HepG2 (cell line): ENCODE data around the gene DDX54. TPM values are rescaled to one million over a fixed set of nuclear protein-coding genes. Genes with fewer than 3 reads are reported as not detected.

Experiments used
- ATF1 ChIP-seq: IDR thresholded peaks from 2 replicates; pipeline ENCODE4 v1.6.1; 2016; ENCODE audit warnings: mild to moderate bottlenecking, control low read depth
- CBFB ChIP-seq: sonication (generic); formaldehyde crosslinking; IDR thresholded peaks from 2 replicates; pipeline ENCODE4 v1.4.0; 2020; ENCODE audit warnings: missing genetic modification reagents
- DMAP1 ChIP-seq: IDR thresholded peaks from 2 replicates; pipeline ENCODE4 v1.6.1; 2016
- HNRNPLL ChIP-seq: fragments of 200-400 bp; formaldehyde crosslinking; IDR thresholded peaks from 2 replicates; pipeline ENCODE4 v1.6.1; 2017; ENCODE audit warnings: mild to moderate bottlenecking, low read depth, low read length; ENCODE audit not compliant: poor library complexity, severe bottlenecking
- MTA1 ChIP-seq: sonication (generic); formaldehyde crosslinking; IDR thresholded peaks from 2 replicates; pipeline ENCODE4 v1.4.0; 2020; ENCODE audit warnings: missing genetic modification reagents, mild to moderate bottlenecking, borderline replicate concordance
- NFYB ChIP-seq: sonication (generic); formaldehyde crosslinking; IDR thresholded peaks from 2 replicates; pipeline ENCODE4 v1.4.0; 2020; ENCODE audit warnings: missing genetic modification reagents
- POGZ ChIP-seq: sonication (generic); formaldehyde crosslinking; IDR thresholded peaks from 2 replicates; pipeline ENCODE4 v1.4.0; 2020; ENCODE audit warnings: mild to moderate bottlenecking, missing genetic modification reagents
- RAD21 ChIP-seq: fragments of 450-650 bp; formaldehyde crosslinking; IDR thresholded peaks from 2 replicates; pipeline ENCODE4 v1.5.0; 2020; ENCODE audit warnings: mild to moderate bottlenecking
- RBFOX2 ChIP-seq: fragments of 200-400 bp; formaldehyde crosslinking; IDR thresholded peaks from 2 replicates; pipeline ENCODE4 v1.6.1; 2017; ENCODE audit warnings: low read depth, mild to moderate bottlenecking, low read length
- SNAPC4 ChIP-seq: sonication (generic); formaldehyde crosslinking; IDR thresholded peaks from 2 replicates; pipeline ENCODE4 v1.4.0; 2020; ENCODE audit warnings: mild to moderate bottlenecking, missing genetic modification reagents
- SRSF4 ChIP-seq: fragments of 200-400 bp; formaldehyde crosslinking; IDR thresholded peaks from one replicate; pipeline ENCODE4 v1.6.1; 2018; ENCODE audit warnings: mild to moderate bottlenecking, low read depth, low read length, moderate library complexity; ENCODE audit not compliant: poor library complexity, severe bottlenecking
- TBX2 ChIP-seq: sonication (generic); formaldehyde crosslinking; IDR thresholded peaks from 2 replicates; pipeline ENCODE4 v1.5.0; 2020; ENCODE audit warnings: missing genetic modification reagents, mild to moderate bottlenecking, borderline replicate concordance
- ZNF563 ChIP-seq: sonication (generic); formaldehyde crosslinking; IDR thresholded peaks from 2 replicates; pipeline ENCODE4 v1.8.0; 2022; ENCODE audit warnings: mild to moderate bottlenecking, moderate library complexity, missing genetic modification reagents
- ZNF670 ChIP-seq: sonication (generic); formaldehyde crosslinking; IDR thresholded peaks from 2 replicates; pipeline ENCODE4 v1.8.0; 2022; ENCODE audit warnings: mild to moderate bottlenecking, missing genetic modification reagents, borderline replicate concordance
- ZNF687 ChIP-seq: sonication (generic); formaldehyde crosslinking; IDR thresholded peaks from 2 replicates; pipeline ENCODE4 v1.5.1; 2020; ENCODE audit warnings: mild to moderate bottlenecking, missing genetic modification reagents, moderate library complexity
- ZNF792 ChIP-seq: IDR thresholded peaks from 2 replicates; pipeline ENCODE4 v1.6.1; 2016
- ZNF841 ChIP-seq: sonication (generic); formaldehyde crosslinking; IDR thresholded peaks from 2 replicates; pipeline ENCODE4 v1.8.1; 2023; ENCODE audit warnings: missing genetic modification reagents, borderline replicate concordance
- polyA plus RNA-seq, 8 experiments: library from polyadenylated mRNA; depleted of rRNA in 3 of 8; stranded (reverse) in 7 of 8; unstranded in 1 of 8; fragments of >200 nt; fragmentation: Illumina TruSeq in 4 of 8; extraction: Trizol in 4 of 8; gene quantifications; 2 replicates each; pipeline versions ENCODE4 v1.2.1 to v1.2.3, GENCODE V29; 2011 to 2016; ENCODE audit warnings: low read depth in 4 of 8, missing spikeins in 1 of 8, mixed read lengths in 1 of 8; ENCODE audit not compliant: insufficient read depth in 1 of 8
- total RNA-seq, 5 experiments: library from RNA; depleted of rRNA; stranded (reverse); fragments of >200 nt; fragmentation: Illumina TruSeq; extraction: Trizol; gene quantifications; 2 replicates each; pipeline ENCODE4 v1.2.3, GENCODE V29; 2016; ENCODE audit warnings: low read depth in 1 of 5
- TF ChIP-seq, protein P1 (sequence below): sonication (generic); formaldehyde crosslinking; conservative IDR thresholded peaks from 2 replicates; pipeline ENCODE4 v1.4.0; 2020; ENCODE audit warnings: missing genetic modification reagents

The DDX54 gene
- total and polyA plus RNA-seq, 2 of the 13 experiments (the other 11 are each of a cell fraction or from before 2014, with no cell fraction given): 59.7 to 61.1 TPM

GRCh38 chr12:113221181-113221996, 36.1 kb upstream of the DDX54 start, which contains the start of gene TPCN1 (continued):
- TF ChIP-seq SNAPC4 (CRISPR knock-in tag): no peak
- TF ChIP-seq SRSF4: peak; percentile 56
- 0 out of 2 replicates have a peak, but pooled peaks have one; percentile 37 for TF ChIP-seq ZNF670 (CRISPR knock-in tag)
- TF ChIP-seq MTA1: peak; percentile 26; the same call in 1 of the 2 replicates
- TF ChIP-seq, protein P1, sequence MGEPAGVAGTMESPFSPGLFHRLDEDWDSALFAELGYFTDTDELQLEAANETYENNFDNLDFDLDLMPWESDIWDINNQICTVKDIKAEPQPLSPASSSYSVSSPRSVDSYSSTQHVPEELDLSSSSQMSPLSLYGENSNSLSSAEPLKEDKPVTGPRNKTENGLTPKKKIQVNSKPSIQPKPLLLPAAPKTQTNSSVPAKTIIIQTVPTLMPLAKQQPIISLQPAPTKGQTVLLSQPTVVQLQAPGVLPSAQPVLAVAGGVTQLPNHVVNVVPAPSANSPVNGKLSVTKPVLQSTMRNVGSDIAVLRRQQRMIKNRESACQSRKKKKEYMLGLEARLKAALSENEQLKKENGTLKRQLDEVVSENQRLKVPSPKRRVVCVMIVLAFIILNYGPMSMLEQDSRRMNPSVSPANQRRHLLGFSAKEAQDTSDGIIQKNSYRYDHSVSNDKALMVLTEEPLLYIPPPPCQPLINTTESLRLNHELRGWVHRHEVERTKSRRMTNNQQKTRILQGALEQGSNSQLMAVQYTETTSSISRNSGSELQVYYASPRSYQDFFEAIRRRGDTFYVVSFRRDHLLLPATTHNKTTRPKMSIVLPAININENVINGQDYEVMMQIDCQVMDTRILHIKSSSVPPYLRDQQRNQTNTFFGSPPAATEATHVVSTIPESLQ (CRISPR knock-in tag): no peak
- peak; percentile 53; the same call in 1 of the 2 replicates for TF ChIP-seq DMAP1
- peak; percentile 97 for TF ChIP-seq NFYB (CRISPR knock-in tag)
- TF ChIP-seq POGZ (CRISPR knock-in tag): no peak
- TF ChIP-seq RAD21 (CRISPR knock-in tag): peak; percentile 69
- TF ChIP-seq ZNF563 (CRISPR knock-in tag): peak; percentile 62
- 0 out of 2 replicates have a peak, but pooled peaks have one; percentile 12 for TF ChIP-seq TBX2 (CRISPR knock-in tag)
- TF ChIP-seq HNRNPLL: peak; percentile 89
- peak; percentile 98 for TF ChIP-seq RBFOX2
- 0 out of 2 replicates have a peak, but pooled peaks have one; percentile 16 for TF ChIP-seq CBFB (CRISPR knock-in tag)
- 0 out of 2 replicates have a peak, but pooled peaks have one; percentile 56 for TF ChIP-seq ZNF841 (CRISPR knock-in tag)
- TF ChIP-seq ATF1 (CRISPR knock-in tag): no peak
- peak; percentile 83 for TF ChIP-seq ZNF687 (CRISPR knock-in tag)
- no peak for TF ChIP-seq ZNF792 (CRISPR knock-in tag)
